NCI-H2081 (cell line): Measurements from ENCODE around the gene SHROOM1.
A peak's percentile ranks its signal among the peaks of the same experiment; 100 is the strongest.
"Not testable (repeated sequence)": the region's sequence is repeated elsewhere in the genome, so short reads cannot be mapped to it uniquely, and the experiment has no call there.

Experiments
- DNase-seq, 2 experiments: peaks; one replicate each; lab custom pipeline; 2025; lab: John Stamatoyannopoulos, UW

SHROOM1 gene

GRCh38 chr5:132830436-132831094 lies at the start of gene SHROOM1:
TSS of gene SHROOM1 (minus strand) at chr5:132830647. CDS start at chr5:132826140, 4,507 bp downstream.
- peak in 1 of 2 experiments; percentile 51 for DNase-seq

DNA sequence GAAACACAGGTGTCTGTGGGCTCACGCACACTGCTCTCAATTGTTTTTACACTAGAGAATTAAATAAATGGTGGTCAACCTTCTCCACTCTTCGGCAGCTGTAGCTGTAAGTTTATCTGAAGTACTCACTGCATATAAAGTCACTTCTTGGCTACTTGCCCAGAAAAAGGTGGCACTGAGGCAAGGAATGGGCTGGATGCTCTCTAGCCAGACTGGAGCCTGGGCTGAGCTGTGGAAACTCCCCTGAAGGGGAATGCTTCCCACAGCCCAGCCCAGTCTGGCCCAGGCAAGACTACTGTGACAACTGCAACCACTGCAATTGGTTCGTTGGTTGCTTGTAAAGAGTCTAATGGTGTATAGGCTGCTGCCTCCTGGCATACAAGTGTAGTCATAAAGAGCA lies 47.5 kb upstream of the SHROOM1 start:
- no peak for DNase-seq

DNA sequence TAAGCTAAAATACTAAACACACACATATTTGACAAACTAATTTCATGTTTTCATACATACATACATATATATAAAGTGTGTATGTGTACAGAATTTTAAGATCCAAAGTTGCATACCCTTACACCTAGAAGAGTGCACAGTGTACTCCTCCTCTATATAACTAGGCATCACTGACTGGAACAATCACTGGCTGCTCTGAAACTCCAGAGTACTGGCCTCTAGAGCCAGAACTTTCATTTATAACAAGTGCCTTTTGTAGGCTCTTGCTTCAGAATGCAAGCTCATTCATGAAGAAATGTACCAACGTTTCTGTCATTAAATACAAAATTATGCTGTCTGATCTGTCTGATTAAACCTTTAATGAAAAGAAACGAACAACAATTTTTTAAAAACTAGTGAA lies 47.0 kb upstream of the SHROOM1 start:
- no peak for DNase-seq

- no peak for DNase-seq
Observed at GRCh38 chr5:132876020-132876759, 45.7 kb upstream of the SHROOM1 start.

DNA sequence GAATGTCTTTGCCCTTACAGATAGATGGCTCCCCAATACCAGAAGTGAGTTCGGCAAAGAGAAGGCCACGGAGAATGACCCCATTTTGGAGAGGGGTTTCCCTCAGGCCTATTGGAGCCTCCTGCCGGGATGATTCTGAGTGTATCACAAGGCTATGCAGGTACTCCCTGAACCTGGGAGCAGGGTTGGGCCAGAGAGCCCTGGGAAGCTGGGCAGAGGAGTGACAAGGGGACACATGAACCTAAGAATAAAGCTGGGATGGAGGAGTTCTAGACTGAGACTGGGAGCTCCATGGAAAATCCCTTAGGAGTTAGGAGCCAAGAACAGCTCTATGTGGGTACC lies 43.5 kb upstream of the SHROOM1 start:
- no peak for DNase-seq

- DNase-seq: no peak
Observed at GRCh38 chr5:132873119-132873929, 42.9 kb upstream of the SHROOM1 start, which contains the start of gene LEAP2. TSS of gene LEAP2 (plus strand) at chr5:132873668. CDS start at chr5:132873695, 27 bp downstream.

- no peak for DNase-seq
Observed at GRCh38 chr5:132872788-132873118, 42.3 kb upstream of the SHROOM1 start.

- DNase-seq: no peak
Observed at GRCh38 chr5:132871459-132872284, 41.2 kb upstream of the SHROOM1 start.

- DNase-seq: no peak
Observed at GRCh38 chr5:132870801-132871200, 40.4 kb upstream of the SHROOM1 start.

DNA sequence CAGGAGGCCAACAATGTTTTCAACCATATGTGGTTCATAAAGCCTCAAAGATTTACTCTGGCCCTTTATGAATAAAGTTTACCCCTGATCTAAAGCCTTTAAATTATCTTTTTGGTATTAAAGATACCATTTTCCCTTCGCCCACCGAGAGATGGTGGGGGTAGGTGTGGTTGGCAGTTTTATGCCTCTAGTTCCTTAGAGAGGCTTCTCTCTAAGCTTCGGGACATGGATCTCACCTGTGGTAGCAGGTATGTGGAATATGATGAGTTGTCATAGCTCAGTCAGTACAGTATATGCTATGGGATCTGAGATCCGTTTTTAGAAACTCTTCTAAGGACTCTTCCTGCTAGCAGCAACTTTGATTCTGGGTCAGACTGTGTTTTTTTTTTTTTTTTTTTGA lies 38.3 kb upstream of the SHROOM1 start:
- no peak for DNase-seq

DNA sequence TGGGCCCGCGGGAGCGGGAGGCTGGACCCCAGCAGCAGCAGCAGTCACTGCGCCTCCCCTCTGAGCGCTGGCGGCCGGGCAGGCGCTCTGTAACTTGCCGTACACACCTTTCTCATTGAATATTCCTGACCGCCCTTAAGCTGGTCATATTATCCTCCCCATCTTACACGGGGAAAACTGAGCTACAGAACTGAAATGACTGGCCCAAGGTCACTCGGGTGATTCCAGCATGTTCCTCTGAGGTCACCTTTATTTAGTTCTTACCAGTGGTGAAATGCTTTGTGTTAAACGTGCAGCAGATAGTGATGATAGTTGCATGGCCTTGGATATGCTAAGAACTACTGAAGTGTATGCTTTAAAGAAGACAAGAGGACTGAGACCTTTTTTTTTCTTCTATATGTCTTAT lies 36.6 kb upstream of the SHROOM1 start:
- no peak for DNase-seq

- DNase-seq: peak; percentile 97 to 98
Observed at GRCh38 chr5:132866342-132867045, 36.0 kb upstream of the SHROOM1 start, which contains the start of the genes GDF9 and UQCRQ. TSS of gene GDF9 (minus strand) at chr5:132866469. CDS start at chr5:132864533, 1,936 bp downstream. TSS of gene UQCRQ (plus strand) at chr5:132866642. CDS start at chr5:132866882, 240 bp downstream.

DNA sequence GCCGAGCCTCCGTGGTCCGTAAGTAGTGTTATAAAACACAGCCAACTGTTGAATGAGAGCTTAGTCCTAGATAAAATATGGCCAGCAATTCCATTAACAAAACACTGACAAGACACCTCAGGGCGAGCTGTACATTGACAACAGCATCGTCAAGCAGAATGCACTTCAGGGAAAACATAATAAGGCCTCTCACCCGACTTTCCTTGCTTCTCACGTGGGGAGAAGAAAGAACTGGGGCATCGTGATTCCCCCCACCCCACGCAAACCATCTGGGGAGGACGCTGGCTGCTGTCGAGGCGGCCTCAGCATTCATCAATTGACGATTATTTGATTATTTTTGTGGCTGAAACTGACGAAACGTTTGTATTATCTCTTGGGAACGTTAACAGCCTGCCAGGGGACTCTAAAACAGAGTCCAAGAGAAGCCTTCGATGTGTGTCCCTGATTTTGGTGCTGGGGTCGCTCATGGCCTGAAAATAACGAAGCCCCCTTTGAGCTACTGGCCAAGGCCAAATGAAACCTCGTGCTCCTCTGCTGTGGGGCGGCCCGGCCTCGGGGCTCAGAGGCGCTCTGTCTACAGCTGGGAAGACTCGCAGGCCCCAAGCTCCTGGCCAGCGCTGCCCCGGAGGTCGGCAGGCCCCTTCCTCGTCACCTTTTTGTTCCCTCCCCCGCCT lies 35.4 kb upstream of the SHROOM1 start:
- DNase-seq: no peak

GRCh38 chr5:132860742-132861141 lies 30.3 kb upstream of the SHROOM1 start:
- DNase-seq: no peak

DNA sequence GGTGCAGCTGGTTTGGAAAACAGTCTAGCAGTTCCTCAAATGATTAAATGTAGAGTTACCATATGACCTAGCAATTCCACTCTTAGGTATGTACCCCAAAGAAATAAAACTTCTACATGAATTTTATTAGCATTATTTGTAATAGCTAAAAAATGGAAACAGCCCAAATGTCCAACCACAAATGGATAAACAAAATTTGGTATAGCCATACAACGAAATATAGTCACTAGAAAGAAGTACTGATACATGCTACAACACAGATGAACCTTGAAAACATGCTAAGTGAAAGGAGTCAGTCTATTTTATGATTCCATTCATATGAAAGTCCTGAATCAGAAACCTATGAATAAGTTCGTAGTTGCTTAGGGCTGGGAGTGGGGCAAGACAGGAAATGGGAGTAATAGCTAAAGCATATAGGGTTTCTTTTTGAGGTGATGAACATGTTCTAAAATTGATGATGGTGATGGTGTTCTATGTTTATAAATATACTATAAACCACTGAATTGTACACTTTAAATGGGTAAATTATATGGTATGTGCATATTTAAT lies 29.5 kb upstream of the SHROOM1 start:
- DNase-seq: no peak

DNA sequence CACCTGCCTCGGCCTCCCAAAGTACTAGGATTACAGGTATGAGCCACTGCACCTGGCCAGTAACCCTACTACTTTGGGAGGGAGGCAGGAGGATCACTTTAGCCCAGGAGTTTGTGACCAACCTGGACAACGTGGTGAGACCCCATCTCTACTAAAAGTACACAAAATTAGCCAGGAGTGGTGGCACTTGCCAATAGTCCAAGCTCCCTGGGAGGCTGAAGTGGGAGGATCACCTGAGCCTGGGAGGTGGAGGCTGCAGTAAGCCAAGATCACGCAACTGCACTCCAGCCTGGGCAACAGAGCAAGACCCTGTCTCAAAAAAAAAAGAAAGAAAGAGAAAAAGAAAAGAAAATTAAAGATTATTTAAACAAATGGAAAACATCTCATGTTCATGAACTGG lies 25.6 kb upstream of the SHROOM1 start:
- no peak for DNase-seq

- DNase-seq: not testable (repeated sequence)
Observed at GRCh38 chr5:132854992-132855391, 24.5 kb upstream of the SHROOM1 start.

DNA sequence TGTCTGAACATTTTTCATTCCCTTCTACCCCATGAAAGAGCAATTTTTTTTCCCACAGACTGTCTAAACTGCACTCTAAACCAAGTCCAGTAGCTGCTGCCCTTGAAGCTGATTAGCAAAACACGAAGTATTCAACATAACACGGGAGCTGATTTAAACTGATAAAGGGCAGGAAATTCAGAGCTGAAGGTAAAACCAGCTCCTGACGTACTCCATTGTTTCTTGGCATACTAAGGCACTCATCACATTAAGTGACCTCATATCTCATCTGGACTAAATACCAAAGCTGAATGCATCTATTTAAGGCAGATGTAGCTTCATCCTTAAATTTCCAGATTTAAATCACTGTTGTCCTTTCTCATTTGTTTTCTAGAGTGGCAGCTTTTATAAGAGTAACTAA lies 23.9 kb upstream of the SHROOM1 start:
- DNase-seq: no peak

DNA sequence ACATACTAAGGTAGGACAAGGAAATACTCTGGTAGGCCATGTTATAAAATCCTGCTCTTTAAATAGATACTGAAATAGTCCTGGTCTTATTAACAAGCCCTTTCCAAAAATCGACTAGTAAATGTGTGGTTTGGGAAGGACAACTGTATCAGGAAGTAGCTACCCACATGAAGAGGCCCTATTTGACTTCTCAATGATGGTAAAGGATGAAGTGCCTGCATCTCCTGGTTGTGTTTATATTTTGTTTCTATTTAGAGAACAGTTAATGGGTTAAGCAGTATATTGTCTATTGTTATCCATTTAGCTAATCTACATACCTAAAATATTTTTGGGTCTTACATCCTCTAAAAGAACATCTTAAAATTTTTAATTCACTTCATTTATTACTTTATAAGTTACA lies 23.3 kb upstream of the SHROOM1 start:
- no peak for DNase-seq

DNA sequence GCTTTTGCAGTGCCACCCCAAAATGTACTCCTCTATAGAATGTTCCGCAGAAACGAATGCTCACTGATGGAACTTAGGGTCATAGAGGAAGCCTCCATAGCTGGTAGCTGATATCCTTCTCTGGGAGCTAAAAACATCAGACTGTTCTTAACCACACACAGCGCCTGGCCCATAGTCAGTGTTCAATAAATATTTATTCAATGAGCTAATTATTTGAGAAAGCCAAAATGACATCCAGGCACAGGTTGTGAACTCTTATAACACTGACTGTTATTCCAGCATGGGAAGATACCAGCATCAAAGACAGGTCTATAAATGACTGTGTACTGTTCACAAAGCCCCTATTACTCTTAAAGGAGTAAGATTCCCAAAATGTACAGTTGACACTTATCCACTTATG lies 22.9 kb upstream of the SHROOM1 start:
- no peak for DNase-seq
